ENCODE data around the gene TMPRSS4. TPM values are rescaled to one million over a fixed set of nuclear protein-coding genes. Genes with fewer than 3 reads are reported as not detected.

The TMPRSS4 gene
- total RNA-seq, 1 experiment from 2014 or later: not detected

DNA sequence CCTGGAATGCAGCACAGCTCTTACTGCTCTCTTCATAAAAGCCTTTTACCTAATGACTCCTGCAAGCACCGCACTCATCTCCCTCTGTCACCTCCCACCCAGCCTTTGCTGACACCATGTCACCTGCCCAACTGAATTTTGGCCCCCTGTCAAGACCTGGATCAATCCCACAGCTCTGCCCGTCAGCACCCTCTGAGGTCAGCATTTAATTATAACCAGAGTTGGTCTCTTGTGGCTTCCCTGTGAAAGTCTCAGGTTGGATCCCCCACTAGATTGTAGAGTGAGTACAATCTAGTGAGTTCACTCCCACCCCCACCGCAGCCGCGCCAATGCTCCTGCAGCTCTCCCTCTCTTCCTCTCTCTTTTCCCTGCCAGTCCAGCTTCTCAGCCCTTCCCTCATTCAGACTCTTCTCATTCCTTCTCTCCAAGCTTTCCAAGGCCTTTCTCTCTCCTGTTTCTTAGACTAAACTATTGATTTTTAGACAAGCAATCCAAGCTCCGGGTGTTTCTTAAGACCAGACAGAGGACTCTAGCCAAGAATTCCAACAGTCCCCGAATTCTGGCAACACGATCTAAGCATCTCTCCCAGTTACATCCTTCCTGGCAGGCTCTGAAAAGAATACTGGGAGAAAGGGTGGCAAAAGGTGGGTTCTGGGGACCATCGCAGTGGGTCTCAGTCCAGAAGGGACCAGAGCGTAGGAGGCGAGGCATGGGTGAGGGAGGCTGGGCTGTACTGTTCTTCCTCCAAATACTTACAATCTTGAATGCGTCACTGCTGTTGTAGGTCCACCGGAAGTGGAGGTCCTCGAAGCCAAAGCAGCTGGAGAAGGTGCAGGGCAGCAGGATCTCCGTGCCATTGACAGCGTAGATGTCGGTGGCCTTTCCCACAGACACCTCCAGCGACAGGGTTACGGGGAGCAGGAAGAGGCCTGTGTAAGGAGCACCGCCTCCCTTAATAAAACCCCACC is 67.7 kb downstream of the TMPRSS4 start:
- DNase-seq (ENCODE audit: low read depth): no peak
- in situ Hi-C loops (cut with HindIII; ENCODE audit: low pct_unique_long_range_greater_than_20kb, low sequenced_read_pairs): no loop called here

DNA sequence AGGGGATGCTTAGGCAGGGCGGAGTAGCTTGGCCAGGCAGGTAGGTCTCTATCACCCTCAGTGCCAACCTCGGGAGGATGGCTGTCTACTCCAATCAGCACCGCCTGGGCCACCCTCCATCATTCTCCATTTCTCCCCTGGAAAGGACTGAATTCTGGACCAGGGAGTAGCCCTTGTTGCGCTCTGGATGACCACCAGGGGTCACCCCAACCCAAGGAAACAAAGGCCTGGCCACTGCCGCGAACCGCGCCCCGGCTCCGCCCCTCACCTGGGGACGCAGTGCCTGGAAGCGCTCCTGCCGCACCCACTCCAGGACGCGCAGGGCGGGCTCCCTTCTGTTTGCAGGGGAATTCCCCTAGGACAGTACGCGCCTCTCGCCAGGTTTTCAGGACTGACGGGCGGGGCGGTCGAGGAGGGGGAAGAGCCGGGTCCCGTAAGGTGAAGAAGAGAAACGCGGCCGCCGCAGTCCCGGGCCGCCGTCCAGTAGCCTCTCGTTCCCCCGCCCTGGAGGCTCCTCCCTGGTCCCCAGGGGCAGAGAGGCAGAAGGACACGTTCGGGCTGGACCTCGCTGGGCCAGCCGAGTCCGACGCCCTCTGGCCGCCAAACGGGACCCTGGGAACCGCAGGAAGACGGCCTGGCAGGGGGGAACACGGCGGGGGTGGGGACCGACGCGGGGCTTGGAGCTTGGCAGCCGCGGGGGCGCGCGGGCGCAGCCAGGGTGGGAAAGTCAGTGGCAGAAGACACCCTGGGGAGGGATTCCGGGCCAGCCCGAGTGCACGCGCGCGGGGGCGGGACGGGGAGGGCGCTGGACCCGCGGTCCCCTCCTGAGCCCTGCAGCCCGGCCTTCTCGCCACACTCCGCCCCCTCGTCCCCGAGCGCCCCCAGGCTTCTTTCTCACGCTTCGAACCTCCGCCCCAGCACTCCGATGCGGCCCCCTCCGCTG is 68.7 kb downstream of the TMPRSS4 start:
- DNase-seq (ENCODE audit: low read depth): peak; percentile 79
- in situ Hi-C loops (cut with HindIII; ENCODE audit: low pct_unique_long_range_greater_than_20kb, low sequenced_read_pairs): no loop called here

DNA sequence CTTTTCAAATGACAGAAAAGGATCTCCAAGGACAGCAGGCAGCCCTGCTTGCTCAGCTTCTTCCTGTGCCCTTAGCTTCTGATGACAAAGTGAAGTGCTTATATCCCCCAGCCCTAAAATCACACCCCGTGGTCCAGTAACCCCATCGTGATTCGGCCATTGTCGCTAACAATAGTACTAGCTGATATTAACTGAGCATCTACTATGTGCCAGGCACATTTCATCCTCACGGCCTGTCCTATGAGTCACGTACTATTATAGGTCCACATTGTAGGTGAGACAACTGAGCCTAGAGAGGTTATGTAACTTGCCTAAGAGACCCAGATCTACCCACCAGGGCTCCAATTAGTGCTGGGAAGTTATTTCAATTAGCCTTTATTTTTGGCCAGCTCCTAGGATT is 69.7 kb downstream of the TMPRSS4 start:
- in situ Hi-C loops (cut with HindIII; ENCODE audit: low pct_unique_long_range_greater_than_20kb, low sequenced_read_pairs): no loop called here
- DNase-seq (ENCODE audit: low read depth): no peak

DNA sequence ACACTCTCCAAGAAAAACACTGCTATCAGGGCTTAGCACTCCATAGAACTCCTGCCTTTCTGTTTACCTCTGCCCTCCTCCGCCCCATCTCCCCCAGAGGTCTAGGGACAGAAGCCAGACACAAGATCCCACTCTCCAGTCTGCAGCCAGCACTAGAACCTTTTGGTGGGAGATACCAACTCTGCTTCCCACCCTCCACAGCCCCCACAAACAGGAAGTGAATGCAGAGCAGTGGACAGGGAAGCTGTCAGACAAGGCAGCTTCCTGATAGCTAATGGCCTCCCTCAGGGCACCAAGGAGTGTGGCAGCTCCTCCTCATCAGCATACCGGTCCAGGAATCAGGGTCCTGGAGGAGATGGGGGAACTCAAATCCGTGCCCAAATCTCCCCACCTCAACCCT is 70.6 kb downstream of the TMPRSS4 start:
- no peak for DNase-seq (ENCODE audit: low read depth)
- in situ Hi-C loops (cut with HindIII; ENCODE audit: low pct_unique_long_range_greater_than_20kb, low sequenced_read_pairs): no loop called here

DNA sequence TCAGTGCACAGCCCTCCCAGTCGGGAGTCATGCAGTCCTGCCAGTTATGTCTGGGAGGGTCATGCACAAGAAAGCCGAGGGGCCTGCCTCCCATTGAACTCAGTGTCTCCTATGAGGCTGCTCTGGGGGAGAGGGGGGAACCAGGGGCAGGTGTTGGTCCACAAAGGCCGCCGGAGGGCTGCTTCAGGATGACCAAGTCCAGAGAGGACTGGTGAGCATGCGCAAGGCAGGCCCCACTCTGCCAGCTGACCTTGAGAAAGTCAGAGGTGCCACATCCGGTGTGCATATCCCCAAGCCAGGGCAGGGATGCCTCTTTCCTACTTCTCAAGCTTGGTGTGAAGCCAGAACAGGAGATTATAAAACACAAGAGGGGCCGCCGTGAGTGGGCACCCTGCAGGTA is 71.4 kb downstream of the TMPRSS4 start:
- no peak for DNase-seq (ENCODE audit: low read depth)
- in situ Hi-C loops (cut with HindIII; ENCODE audit: low pct_unique_long_range_greater_than_20kb, low sequenced_read_pairs): no loop called here

DNA sequence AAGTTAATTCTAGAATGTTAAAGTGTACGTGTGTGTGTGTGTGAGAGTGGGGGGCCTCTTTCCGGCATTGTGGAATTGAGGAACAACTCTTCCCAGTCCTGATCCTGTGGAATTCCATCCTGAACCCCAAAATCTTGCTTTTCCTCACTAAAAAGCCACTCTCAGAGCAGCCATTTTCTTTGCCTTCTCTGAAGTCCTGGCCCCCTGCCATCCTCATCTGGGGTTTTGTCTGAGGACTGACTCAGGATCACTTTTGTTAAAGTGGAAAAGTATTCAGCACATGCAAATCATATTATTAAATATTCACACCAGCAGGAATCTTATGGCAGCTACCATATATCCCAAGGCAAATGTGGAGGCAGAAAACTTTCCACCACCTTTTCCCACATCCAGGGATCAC is 72.0 kb downstream of the TMPRSS4 start:
- DNase-seq (ENCODE audit: low read depth): no peak
- in situ Hi-C loops (cut with HindIII; ENCODE audit: low pct_unique_long_range_greater_than_20kb, low sequenced_read_pairs): no loop called here

DNA sequence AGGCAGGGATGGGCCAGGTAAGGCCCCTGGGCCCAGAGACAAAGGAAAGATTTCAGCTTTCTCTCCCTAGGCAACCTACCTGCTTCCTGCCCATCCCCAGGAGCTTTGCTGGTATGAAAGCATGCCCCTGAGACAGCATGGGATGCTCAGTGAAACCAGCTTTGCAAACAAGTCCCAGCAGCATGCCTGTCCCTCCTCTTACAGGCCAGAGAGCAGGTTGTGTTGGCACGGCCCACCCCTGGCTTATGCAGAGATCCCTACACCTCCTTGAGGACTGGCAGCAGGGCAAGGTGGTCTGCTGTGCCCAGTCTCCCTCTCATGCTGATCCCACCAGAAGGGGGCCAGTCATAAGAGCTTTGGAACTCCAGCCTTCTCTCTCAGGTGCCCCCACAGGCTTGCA is 72.6 kb downstream of the TMPRSS4 start:
- in situ Hi-C loops (cut with HindIII; ENCODE audit: low pct_unique_long_range_greater_than_20kb, low sequenced_read_pairs): no loop called here
- DNase-seq (ENCODE audit: low read depth): no peak

DNA sequence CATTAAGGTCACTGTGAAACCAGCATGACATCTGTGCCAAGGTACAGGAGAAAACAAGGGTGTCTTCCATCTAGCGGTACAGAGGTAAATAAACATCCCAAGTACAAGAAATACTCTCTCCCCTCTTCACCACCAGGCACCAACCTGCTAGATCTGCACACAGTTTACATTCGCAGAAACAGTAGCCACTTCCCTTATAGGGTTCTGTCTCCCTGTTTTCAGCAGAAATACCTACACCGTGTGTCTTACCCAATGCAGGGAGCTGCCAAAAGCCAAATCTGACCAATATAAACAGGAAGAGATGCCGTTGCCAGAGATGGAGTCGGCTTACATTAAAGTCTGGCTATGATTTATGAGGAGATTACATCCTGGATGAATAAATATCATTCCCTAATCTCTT is 74.6 kb downstream of the TMPRSS4 start:
- in situ Hi-C loops (cut with HindIII; ENCODE audit: low pct_unique_long_range_greater_than_20kb, low sequenced_read_pairs): no loop called here
- DNase-seq (ENCODE audit: low read depth): no peak

DNA sequence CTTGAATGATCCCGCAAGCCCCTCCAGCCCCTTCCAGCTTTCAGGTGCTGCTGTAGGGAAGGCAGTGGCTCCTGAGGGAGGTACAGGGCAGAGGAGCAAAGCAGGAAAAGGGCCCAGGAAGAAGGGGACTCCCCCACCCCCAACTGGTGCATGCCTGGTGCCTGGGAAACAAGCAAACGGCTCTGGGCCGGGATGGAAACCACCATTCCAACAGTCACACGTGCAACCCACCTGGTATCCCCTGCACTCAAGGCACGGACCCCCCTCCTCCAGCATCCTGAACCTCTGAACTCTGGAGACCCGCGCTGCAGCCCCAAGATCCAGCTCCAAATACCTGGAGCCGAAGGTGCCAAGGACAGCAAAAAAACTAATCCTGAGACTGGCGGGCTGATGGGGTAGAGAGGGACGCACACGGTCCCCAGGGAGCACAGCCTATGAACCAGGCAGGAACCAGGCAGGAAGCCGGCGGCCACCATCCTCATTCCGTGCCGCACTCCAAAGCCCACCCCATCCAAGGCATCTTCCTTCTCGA is 75.2 kb downstream of the TMPRSS4 start:
- no peak for DNase-seq (ENCODE audit: low read depth)
- in situ Hi-C loops (cut with HindIII; ENCODE audit: low pct_unique_long_range_greater_than_20kb, low sequenced_read_pairs): no loop called here

DNA sequence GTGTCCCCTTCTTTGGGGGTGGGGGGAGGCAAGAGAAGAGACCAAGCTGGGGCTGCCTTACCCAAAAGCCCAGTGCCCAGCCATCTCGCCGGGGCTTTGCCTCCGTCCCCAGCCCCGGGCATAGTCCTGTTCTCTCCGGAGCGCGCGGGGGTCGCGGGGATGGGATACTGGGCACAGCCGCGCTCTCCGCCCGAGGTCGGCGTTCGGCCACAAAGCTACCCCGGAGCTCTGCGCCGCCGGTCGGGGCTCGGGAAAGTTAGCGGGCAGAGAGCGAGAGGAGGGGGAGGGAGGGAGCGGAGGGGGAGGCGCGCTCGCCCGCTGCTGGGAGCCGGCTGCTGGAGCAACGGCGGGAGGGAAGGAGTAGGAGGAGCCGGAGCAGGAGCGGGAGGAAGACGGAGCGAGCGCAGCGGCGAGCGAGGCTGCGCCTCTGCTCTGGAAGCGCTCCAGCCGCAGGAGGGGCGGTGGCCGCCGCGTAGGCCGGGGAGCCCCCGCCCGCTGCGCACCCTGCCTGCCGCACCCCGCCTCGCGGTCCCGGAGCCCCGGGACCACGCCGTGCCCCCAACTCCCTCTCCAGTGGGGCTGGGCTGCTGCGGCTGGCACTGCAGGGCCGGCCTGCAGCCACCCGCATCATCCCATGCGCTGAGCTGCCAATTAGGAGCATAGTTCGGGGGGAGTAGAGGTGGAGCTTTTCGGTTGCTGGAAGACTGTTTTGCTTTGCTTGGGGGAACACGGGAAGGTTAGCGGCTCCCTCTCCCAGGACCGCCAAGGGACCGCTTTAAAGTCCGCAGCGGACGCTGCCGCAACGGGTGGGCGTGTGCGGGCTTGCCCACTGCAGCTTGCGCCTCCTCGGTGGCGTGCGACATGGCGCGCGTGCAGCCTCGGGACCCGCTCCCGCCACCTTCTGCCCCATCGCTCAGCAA is 75.9 kb downstream of the TMPRSS4 start, which contains the start of gene SCN4B:
Gene SCN4B (minus strand): TSS at position 272 of the 920 bp plus-strand sequence. CDS start 150 bp downstream, at position 122.
- DNase-seq (ENCODE audit: low read depth): peak; percentile 48
- in situ Hi-C loops (cut with HindIII; ENCODE audit: low pct_unique_long_range_greater_than_20kb, low sequenced_read_pairs): no loop called here

DNA sequence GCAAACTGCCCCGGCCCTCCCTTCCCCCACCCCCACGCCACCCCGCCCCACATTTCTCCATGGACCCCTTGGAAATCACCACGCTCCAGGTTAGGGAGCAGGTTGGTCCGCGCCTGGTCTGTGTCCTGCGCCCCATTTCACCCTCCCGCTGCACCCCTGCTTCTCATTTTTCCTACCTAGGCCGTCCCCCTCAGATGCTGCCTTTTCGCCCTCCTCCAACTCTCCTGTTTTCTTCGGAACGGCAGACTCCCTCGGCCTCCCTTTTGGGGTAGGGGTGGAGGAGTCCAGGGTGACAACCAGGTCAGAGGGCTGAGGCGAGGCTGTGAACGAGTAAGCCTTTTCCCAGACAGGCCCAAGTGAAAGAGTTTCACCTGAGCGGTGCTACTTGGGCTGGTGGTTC is 76.6 kb downstream of the TMPRSS4 start:
- DNase-seq (ENCODE audit: low read depth): no peak
- in situ Hi-C loops (cut with HindIII; ENCODE audit: low pct_unique_long_range_greater_than_20kb, low sequenced_read_pairs): no loop called here

DNA sequence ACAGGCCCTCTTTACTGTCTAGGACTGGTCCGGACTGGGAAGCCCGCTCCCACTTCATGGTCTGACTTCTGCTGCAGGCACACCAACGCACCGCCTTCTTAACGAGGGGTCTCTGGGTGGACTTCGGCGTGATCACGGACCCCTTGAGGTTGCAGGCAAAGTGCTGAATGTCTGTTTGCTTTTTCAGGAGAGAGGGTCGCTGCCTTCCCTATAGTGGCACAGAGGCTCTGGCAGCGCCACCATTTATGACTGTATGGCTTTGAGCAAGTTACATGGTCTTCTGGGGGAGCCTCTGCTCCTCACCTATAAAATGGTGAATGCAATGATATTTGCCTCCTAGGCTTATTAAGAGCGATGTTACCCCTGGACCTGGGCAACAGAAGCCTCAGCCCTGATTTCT is 77.1 kb downstream of the TMPRSS4 start:
- in situ Hi-C loops (cut with HindIII; ENCODE audit: low pct_unique_long_range_greater_than_20kb, low sequenced_read_pairs): no loop called here
- DNase-seq (ENCODE audit: low read depth): no peak

DNA sequence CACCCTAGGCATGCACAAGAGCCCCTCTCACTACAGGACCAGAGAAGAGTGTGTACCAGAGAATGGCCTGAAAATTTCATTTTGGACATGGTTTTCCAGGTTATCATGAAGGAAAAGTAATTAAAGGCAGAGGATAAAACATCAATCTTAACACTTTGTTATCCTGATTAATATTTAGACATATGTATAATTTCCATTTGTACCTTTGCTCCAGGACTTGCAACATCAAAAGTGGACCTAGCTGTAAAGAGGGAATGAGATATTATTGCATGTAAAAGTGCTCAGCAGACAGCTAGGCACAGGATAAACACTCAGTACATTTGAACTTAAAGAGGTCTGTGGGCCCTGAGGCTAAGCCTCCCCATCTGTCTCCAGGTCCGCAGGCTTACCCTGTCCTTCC is 77.8 kb downstream of the TMPRSS4 start:
- no peak for DNase-seq (ENCODE audit: low read depth)
- in situ Hi-C loops (cut with HindIII; ENCODE audit: low pct_unique_long_range_greater_than_20kb, low sequenced_read_pairs): no loop called here

DNA sequence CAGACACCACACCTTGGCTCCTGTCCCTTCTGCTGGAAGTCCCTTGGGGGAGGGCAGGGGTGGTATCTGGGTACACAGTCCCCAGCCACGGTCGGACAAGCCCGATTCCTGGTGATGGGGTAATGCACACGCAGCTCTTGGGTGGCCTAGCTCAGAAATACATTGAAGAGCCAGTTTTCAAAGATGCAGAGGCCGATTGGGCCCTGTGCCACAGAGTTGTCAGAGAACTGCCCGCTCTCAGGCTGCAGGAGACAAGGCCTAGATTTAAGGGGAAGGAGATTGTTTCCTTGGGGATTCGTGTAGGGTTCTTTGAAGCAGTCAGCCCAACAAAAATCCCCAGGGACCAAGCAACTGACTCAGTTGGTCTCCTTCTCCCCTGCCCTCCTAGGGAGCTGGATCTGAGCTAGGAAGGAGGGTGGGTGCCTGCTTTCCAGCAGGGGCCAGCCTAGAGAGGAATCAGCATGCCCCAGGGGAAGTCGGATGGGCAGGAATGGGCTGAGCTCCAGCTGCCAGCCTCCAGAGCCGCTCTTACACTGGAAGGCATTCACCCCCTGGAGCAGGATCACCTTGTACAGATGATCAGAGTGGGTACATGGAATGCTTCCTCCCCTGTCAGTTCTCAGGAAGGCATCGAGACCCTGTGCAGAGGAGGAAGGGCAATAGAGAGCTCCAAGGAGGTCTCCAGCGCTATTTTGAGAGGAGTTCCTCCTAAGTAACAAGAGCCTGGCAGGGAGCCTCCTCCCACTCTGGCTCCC is 79.1 kb downstream of the TMPRSS4 start:
- in situ Hi-C loops (cut with HindIII; ENCODE audit: low pct_unique_long_range_greater_than_20kb, low sequenced_read_pairs): no loop called here
- no peak for DNase-seq (ENCODE audit: low read depth)

DNA sequence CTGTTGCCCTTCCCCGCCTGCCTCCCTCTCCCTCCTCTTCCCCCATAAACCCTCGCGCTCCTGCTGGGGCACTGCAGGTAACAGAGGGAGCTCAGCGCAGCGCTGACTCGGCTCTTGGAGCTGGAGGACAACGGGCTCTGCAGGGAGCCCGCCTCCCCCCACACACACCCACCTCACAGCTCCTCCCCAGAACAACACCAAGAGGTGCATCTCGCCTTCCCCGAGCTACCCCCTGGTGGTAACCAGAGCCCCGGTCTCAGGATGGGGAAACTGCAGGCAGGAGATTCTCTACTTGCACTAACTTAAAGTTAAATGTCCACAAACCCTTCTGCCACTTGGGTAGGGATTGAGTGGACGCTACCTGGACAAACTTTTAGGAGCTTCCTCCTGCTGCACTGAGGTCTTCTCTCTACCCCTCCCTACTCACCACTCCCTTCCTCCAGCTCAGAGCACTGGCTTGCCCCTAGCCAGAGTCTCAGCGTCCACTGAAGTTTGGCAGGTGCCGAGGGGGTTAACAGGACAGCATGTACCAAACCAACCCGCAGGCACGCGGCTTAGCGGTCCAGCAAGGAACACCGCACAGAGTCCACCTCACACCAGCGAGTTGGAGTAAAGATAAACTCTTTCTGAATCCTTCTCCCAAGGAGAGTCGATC is 79.8 kb downstream of the TMPRSS4 start:
- DNase-seq (ENCODE audit: low read depth): no peak
- in situ Hi-C loops (cut with HindIII; ENCODE audit: low pct_unique_long_range_greater_than_20kb, low sequenced_read_pairs): no loop called here

DNA sequence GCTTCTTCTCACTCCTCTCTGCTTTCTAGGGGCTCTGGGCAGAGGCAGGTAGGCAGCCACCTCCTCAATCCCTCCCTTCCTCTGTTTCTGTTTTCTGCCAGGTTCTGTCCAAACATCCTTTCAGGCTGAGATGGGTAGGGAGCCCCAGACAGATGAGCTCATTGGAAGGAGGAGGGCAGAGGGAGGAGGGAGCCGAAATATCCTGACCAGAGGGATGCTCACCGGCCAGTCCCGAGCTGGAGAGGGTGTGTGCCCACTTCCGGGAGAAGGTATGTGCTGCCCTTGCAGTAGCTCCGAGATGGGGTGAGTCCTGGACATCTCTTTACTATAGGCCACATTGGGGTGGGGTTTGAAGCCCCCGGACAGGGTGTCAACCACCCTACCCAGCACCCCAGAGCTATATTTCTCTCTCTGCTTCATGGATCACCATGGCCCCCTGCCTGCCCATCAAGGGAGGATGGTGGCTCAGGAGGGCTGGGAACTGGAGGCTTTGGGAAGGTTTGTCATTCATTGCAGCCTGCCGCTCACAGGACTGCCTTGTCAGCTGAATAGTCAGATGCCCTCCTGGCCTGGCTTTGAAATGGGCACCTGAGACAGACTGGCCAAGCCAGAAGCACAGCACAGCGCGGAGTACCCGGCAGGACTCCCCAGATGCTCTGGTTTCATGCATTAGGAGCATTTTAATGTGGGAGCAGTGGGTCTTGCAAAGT is 80.5 kb downstream of the TMPRSS4 start:
- DNase-seq (ENCODE audit: low read depth): no peak
- in situ Hi-C loops (cut with HindIII; ENCODE audit: low pct_unique_long_range_greater_than_20kb, low sequenced_read_pairs): no loop called here
